NCI-H187 treated with DMSO at 0.1 percent for 48 hours (cell line): Measurements from ENCODE around the gene ACAP1.
"Not testable (repeated sequence)": the region's sequence is repeated elsewhere in the genome, so short reads cannot be mapped to it uniquely, and the experiment has no call there.

Experiments
- DNase-seq: peaks from one replicate; lab custom pipeline; 2025; lab: John Stamatoyannopoulos, UW

The ACAP1 gene

DNA sequence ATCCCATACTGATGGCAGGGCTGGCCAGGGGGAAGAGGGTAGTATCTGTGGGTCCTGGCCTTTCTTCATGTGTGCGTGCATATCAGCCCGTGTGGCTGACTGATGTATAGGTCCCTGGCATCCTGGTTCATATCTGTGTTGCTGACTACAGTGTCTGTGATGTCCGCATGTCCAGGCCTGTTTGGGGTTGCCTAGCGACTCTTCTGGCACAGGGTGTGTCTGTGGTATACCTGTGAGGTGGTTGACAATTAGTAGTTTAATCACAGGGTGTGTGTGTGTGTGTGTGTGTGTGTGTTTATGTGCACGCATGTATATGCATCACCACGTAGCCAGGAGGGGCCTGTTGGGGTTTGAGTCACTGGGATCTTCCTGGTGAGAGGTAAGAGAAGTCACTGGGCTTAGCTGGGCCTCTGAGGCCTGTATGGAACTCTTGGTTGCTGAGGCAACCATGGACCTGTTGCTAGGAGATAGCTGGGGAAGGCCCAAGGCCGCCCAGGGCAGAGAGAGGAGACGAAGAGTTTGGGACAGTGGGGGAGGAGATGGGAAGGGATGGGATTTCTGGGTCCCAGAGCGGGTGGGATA, 18.0 kb downstream of the ACAP1 start:
- DNase-seq = no peak

GRCh38 chr17:7355053-7355452, 18.7 kb downstream of the ACAP1 start, which contains the start of gene TMEM95:
TSS of gene TMEM95 (plus strand) at chr17:7355156. CDS start at chr17:7355205, 49 bp downstream.
- DNase-seq = no peak

- DNase-seq = no peak
Measured at GRCh38 chr17:7355573-7355972, 19.2 kb downstream of the ACAP1 start.

- no peak for DNase-seq
Measured at GRCh38 chr17:7356072-7356549, 19.8 kb downstream of the ACAP1 start.

- DNase-seq = no peak
Measured at GRCh38 chr17:7356756-7357155, 20.4 kb downstream of the ACAP1 start.

GRCh38 chr17:7357381-7357780, 21.1 kb downstream of the ACAP1 start:
- DNase-seq = no peak

- no peak for DNase-seq
Measured at GRCh38 chr17:7361906-7362305, 25.6 kb downstream of the ACAP1 start.

DNA sequence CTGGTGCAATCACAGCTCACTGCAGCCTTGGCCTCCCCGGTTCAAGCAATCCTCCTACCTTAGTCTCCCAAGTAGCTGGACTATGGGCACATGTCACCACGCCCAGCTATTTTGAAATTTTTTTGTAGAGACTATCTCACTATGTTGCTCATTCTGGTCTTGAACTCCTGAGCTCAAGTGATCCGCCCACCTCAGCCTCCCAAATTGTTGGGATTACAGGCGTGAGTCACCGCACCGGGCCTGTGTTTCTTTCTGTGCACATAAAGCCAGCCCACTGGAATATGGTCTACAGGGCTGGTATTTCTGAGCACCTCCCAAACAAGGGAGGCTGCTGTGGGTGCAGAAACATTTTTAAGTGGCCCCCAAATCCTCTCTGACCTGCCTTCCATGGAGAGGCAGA, 27.0 kb downstream of the ACAP1 start:
- no peak for DNase-seq

DNA sequence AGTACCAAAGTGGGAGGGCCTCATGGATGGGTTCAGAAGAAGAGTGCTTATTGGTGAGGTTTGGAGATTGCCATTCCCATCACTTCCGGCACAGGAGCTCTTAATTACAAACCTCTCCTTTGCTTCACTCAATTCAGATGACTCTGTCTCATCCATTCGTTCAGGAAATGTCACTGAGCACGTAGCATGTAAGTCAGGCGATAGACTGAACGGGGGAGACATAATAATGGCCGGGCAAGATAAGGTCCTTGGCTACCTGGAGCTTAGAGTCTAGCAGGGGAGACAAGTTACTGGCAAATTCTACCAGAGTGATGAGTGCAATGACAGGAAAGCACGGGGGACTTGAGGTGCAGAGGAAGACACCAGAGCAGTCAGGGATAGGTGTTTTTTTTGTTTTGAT, 29.6 kb downstream of the ACAP1 start:
- DNase-seq = not testable (repeated sequence)

DNA sequence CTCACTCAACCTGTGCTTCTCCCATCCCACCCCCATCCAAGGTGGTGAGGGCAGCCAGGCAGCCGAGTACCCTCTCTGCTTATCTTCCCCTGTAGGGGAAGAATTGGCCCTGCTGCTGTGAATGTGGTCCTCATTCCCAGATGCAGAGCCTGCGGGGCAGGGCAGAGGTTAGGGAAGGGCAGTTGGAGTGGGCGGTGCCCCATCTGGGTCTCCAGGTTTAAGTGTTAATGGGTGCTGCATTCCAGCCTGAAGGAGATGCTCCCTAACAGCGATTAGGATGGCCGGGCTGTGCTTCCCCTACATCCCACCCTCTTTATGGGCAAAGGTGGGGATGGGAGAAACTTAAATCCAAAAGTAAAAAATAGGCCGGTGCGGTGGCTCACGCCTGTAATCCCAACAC, 30.8 kb downstream of the ACAP1 start:
- no peak for DNase-seq

- DNase-seq = no peak
Measured at GRCh38 chr17:7367918-7368598, 31.7 kb downstream of the ACAP1 start.

DNA sequence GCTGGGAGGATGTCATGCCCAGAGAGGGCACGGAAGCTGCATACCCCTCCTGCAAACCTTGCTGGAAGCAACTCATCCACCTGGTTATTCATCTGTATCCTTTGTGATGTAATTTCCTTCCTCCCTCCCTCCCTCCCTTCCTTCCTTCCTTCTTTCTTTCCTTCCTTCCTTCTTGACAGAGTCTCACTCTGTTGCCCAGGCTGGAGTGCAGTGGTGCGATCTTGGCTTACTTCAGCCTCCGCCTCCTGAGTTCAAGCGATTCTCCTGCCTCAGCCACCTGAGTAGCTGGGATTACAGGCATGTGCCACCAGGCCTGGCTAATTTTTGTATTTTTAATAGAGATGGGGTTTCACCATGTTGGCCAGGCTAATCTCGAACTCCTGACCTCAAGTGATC, 32.3 kb downstream of the ACAP1 start:
- not testable (repeated sequence) for DNase-seq

- no peak for DNase-seq
Measured at GRCh38 chr17:7369825-7370224, 33.5 kb downstream of the ACAP1 start.

DNA sequence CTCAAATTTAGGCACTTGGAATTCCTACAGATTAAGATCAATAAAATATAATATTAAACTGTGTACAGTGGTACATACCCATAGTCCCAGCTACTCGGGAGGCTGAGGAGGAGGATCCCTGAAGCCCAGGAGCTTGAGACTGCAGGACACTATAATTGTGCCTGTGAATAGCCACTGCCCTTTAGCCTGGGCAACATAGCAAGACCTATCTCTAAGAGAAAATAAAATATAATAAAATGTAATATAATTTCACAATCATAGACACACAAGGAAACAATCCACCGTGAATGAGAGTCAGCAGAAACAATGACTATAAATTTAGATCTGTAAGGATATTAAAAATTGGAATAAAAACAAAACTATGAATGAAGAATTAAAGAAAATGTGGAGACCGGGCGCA, 34.5 kb downstream of the ACAP1 start:
- no peak for DNase-seq

DNA sequence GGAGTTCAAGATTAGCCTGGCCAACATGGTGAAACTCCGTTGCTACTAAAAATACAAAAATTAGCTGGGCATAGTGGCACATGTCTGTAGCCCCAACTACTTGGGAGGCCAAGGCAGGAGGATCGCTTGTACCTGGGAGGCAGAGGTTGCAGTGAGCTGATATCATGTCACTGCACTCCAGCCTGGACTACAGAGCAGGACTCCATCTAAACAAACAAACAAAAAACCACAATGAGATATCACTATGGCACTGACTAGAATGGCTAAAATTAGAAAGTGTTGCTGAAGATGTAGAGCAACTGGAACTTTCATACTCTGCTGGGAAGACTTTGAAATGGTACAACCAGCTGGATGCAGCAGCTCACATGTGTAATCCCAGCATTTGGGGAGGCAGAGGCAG, 38.0 kb downstream of the ACAP1 start:
- no peak for DNase-seq

DNA sequence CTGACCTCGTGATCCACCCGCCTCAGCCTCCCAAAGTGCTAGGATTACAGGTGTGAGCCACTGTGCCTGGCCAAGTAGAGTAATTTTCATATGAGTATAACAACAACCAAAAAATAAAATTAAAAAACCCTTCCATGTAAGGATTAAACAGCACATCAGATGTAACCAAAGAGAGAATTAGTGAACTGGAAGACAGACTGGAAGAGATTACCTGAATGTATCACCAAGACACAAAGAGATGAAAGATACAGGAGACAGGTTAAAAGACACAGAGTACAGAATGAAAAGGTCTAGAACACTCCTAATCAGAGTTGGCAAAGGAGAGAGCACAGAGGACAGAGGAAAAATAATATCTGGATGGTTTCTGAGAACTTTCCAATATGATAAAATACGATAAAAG, 42.8 kb downstream of the ACAP1 start:
- DNase-seq = no peak

DNA sequence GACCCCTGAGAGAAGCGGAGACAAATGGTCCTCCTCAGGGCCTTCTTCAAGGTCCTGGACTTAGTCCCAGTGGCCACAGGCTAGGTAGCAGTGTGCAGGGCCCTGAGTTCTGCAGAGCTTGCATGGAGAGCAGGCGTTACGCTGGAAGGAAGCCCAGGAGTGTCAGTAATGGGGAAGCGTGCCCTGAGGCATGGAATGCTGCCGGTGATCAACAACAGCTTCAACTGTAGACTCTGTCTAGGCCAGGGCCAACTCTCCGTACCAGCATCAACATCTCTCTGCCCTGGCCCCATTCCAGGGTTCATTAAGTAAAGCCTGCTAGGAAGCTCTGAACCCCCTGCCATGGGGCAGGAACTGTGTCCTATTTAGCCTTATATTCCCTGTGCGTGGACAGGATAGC, 44.0 kb downstream of the ACAP1 start:
- DNase-seq = no peak

DNA sequence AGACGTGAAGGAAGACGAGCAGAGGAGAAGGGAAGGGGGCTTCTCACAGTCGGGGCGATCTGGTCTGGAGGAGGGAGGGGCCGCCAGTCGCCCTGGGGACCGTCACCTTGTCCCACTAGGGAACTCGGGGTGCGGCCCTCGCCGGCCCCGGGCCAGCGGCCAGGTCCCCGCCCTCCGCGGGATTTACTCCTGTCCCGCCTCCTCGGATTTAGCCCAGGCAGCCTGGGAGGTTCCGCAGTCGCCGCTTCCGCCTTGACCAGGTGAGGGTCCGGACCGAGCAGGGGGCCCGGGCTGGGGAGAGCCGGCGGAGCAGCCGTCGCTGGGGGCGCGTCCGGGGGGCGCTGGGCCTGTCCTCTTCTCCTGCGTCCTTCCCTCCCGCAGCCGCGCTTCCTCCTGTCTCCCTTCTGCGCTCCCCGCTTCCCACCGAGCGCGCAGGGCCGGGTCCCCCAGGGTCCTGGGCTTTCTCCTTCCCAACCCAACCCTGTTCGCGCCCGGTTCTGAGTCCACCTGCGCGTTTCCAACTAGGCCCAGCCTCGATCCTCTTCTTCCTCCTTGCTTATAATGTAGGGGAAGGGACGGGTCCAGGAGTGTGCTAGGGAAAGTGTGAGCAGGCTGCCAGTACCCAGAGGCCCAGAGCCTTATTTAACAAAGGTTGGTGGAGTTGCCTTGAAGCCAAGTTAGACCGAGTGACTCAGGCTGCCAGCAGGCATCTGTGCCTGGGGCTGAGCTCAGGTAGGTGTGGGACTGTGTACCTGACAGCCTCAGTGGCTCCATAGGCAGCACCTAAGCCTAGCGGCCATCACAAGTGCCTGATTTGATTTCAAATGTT, 44.7 kb downstream of the ACAP1 start, which contains the start of gene TNK1:
TNK1 (plus strand) TSS at position 235 of the 829 bp plus-strand sequence. CDS start 1,838 bp downstream, outside the sequence.
- DNase-seq = no peak

DNA sequence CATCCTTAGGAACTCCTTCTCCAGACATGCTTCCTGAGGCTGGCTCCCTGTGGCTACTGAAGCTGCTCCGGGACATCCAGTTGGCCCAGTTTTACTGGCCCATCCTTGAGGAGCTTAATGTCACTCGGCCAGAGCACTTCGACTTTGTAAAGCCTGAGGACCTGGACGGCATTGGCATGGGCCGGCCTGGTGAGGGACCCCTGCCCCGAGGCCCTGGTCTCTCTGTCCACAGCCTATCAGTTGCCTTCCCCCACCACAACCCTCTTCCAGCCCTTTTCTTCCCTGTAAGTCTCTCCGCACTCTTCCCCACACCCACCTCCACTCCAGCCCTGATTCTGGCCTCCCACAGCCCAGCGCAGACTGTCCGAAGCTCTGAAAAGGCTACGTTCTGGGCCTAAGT, 46.6 kb downstream of the ACAP1 start:
- DNase-seq = no peak

DNA sequence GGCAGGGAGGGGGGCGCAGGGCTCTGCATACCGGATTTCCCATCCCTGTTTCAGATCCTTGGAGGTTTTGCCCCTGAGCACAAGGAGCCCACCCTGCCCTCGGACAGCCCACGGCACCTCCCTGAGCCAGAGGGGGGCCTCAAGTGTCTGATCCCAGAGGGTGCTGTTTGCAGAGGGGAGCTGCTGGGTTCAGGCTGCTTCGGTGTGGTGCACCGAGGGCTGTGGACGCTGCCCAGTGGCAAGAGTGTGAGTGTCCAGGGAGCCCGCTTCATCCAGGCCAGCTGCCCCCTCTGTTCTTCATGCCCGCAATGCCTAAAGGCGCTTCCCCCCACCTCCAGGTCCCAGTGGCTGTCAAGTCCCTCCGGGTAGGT, 47.0 kb downstream of the ACAP1 start:
- DNase-seq = no peak

- DNase-seq = no peak
Measured at GRCh38 chr17:7383742-7384488, 47.6 kb downstream of the ACAP1 start.

GRCh38 chr17:7384489-7385081, 48.3 kb downstream of the ACAP1 start:
- DNase-seq = no peak
